ENCODE measurements around the gene TULP3.

Gene TULP3

DNA sequence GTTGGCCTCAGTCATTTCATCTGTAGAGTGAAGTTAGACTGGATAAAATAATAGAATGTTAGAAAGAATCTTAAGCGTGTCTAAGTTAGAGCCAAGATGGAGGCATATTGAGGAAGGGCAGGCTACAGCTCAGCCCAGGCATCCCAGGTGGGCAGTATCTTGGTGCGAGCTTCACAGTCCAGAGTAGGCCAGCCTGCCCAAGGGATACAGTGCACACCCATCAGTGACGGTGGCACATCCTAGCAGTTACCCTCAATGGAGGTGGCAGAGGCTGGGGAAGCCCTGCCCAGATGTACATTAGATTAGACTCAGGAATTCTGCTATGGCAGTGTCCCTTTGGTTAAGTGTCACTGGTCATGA, 21.5 kb downstream of the TULP3 start:
- Histone ChIP-seq H3K79me2 (ENCODE audit: insufficient read depth, low read length) (no peaks in the 10 kb centered on the region), H3F3A (ENCODE audit: low read depth) (no peaks in the 10 kb centered on the region), H3K27me3 (ENCODE audit: insufficient read depth, low read length, poor library complexity, severe bottlenecking) (no peaks in the 10 kb centered on the region), H3K4me2 (ENCODE audit: low read depth, low read length, poor library complexity, severe bottlenecking) (no peak overlapping the region), H3K9ac (ENCODE audit: low read depth, low read length, poor library complexity, severe bottlenecking) (no peak overlapping the region), H3K4me3 (ENCODE audit: low read length, poor library complexity, severe bottlenecking) (no peak overlapping the region), H3K4me1 (ENCODE audit: insufficient read depth, low read length, poor library complexity, severe bottlenecking) (no peaks in the 10 kb centered on the region), H4K20me1 (ENCODE audit: insufficient read depth, low read length, poor library complexity, severe bottlenecking) (no peaks in the 10 kb centered on the region), H2AFZ (ENCODE audit: low read length) (no peak overlapping the region), H3K9me3 (ENCODE audit: insufficient read depth, low read depth, low read length) (no peaks in the 10 kb centered on the region), H3K36me3 (ENCODE audit: insufficient read depth, low read length) (no peaks in the 10 kb centered on the region), H3K9me2 (replicated peaks; ENCODE audit: low read depth, low read length) (no peaks in the 10 kb centered on the region)
- TF ChIP-seq, protein P1, sequence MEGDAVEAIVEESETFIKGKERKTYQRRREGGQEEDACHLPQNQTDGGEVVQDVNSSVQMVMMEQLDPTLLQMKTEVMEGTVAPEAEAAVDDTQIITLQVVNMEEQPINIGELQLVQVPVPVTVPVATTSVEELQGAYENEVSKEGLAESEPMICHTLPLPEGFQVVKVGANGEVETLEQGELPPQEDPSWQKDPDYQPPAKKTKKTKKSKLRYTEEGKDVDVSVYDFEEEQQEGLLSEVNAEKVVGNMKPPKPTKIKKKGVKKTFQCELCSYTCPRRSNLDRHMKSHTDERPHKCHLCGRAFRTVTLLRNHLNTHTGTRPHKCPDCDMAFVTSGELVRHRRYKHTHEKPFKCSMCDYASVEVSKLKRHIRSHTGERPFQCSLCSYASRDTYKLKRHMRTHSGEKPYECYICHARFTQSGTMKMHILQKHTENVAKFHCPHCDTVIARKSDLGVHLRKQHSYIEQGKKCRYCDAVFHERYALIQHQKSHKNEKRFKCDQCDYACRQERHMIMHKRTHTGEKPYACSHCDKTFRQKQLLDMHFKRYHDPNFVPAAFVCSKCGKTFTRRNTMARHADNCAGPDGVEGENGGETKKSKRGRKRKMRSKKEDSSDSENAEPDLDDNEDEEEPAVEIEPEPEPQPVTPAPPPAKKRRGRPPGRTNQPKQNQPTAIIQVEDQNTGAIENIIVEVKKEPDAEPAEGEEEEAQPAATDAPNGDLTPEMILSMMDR (conservative IDR thresholded peaks at IDR 0.05; ENCODE audit: low read length), result no peak
- TF ChIP-seq EZH2phosphoT487 (IDR thresholded peaks at IDR 0.05; ENCODE audit: borderline replicate concordance), result no peak

DNA sequence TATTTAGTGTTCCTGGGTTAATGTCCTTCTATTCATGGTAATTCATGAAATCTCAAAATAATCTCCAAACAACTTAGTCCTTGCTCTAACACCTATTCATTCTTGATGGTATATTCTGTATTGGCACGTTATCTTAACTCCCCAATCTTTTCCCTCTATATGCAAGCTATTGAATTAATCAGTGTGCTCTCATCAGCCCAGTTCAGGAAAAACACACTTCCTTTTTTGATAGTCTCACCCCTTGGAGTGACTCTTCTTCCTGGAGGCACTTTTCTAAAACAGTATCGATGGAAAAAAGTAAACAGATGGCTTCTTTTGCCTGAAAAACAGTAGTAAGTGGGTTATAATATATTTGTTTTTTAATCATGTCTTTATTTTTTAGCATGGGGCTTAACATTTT, 28.6 kb downstream of the TULP3 start:
- Histone ChIP-seq H3K4me1 (ENCODE audit: insufficient read depth, low read length, poor library complexity, severe bottlenecking) (no peaks in the 10 kb centered on the region), H3K27me3 (ENCODE audit: insufficient read depth, low read length, poor library complexity, severe bottlenecking) (no peaks in the 10 kb centered on the region), H2AFZ (ENCODE audit: low read length) (no peak overlapping the region), H3K9me3 (ENCODE audit: insufficient read depth, low read depth, low read length) (no peaks in the 10 kb centered on the region), H3K4me2 (ENCODE audit: low read depth, low read length, poor library complexity, severe bottlenecking) (no peak overlapping the region), H3K9me2 (replicated peaks; ENCODE audit: low read depth, low read length) (no peaks in the 10 kb centered on the region), H3K4me3 (ENCODE audit: low read length, poor library complexity, severe bottlenecking) (no peak overlapping the region), H3K79me2 (ENCODE audit: insufficient read depth, low read length) (no peaks in the 10 kb centered on the region), H4K20me1 (ENCODE audit: insufficient read depth, low read length, poor library complexity, severe bottlenecking) (no peaks in the 10 kb centered on the region), H3K9ac (ENCODE audit: low read depth, low read length, poor library complexity, severe bottlenecking) (no peak overlapping the region), H3K36me3 (ENCODE audit: insufficient read depth, low read length) (peaks cover 7% of the 10 kb centered on the region; the same call in 1 of the 2 replicates), H3F3A (ENCODE audit: low read depth) (no peaks in the 10 kb centered on the region)
- no peak for TF ChIP-seq EZH2phosphoT487 (IDR thresholded peaks at IDR 0.05; ENCODE audit: borderline replicate concordance)
- TF ChIP-seq, protein P1 (conservative IDR thresholded peaks at IDR 0.05; ENCODE audit: low read length), result no peak

DNA sequence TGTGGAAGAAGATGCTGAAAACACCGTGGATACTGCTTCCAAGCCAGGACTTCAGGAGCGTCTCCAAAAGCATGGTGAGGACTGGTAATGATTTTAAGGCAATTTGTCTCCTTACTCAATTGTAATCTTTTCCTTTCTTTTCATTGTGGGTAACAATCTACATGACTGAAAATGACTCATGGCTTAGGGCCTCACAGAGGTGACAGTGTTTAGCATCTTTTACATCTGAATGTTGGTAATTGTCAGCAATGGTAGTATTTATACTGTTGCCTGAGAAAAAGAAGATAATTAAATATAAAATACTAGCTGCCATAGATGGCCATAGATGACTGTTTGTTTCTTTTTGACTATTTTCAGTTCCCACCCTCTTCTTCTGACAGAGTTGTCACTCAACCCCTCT, 31.6 kb downstream of the TULP3 start:
- no peaks in the 10 kb centered on the region for H3K27me3 ChIP-seq (ENCODE audit: insufficient read depth, low read length, poor library complexity, severe bottlenecking)
- peaks cover 7% of the 10 kb centered on the region; the same call in 1 of the 2 replicates for H3K36me3 ChIP-seq (ENCODE audit: insufficient read depth, low read length)
- H4K20me1 ChIP-seq (ENCODE audit: insufficient read depth, low read length, poor library complexity, severe bottlenecking), result no peaks in the 10 kb centered on the region
- no peak for TF ChIP-seq EZH2phosphoT487 (IDR thresholded peaks at IDR 0.05; ENCODE audit: borderline replicate concordance)
- TF ChIP-seq, protein P1 (conservative IDR thresholded peaks at IDR 0.05; ENCODE audit: low read length), result no peak
- H3K79me2 ChIP-seq (ENCODE audit: insufficient read depth, low read length), result no peaks in the 10 kb centered on the region
- H3K4me3 ChIP-seq (ENCODE audit: low read length, poor library complexity, severe bottlenecking), result no peak overlapping the region
- H3K4me2 ChIP-seq (ENCODE audit: low read depth, low read length, poor library complexity, severe bottlenecking), result no peak overlapping the region
- H2AFZ ChIP-seq (ENCODE audit: low read length), result no peak overlapping the region
- no peaks in the 10 kb centered on the region for H3F3A ChIP-seq (ENCODE audit: low read depth)
- no peaks in the 10 kb centered on the region for H3K4me1 ChIP-seq (ENCODE audit: insufficient read depth, low read length, poor library complexity, severe bottlenecking)
- no peaks in the 10 kb centered on the region for H3K9me2 ChIP-seq (replicated peaks; ENCODE audit: low read depth, low read length)
- H3K9me3 ChIP-seq (ENCODE audit: insufficient read depth, low read depth, low read length), result no peaks in the 10 kb centered on the region
- H3K9ac ChIP-seq (ENCODE audit: low read depth, low read length, poor library complexity, severe bottlenecking), result no peak overlapping the region
